K562 (cell line): ENCODE measurements around the gene ABCA7. TPM values are rescaled to one million over a fixed set of nuclear protein-coding genes. Genes with fewer than 3 reads are reported as not detected.

Source experiments
- CHD2 ChIP-seq: IDR thresholded peaks from 2 replicates; pipeline ENCODE4 v1.6.1; 2011; ENCODE audit warnings: low read depth, low read length
- HOXB6 ChIP-seq: fragments of 250-450 bp; sonication (Bioruptor Pico); IDR thresholded peaks from 2 replicates; pipeline ENCODE4 v1.5.1; 2022; ENCODE audit warnings: mild to moderate bottlenecking, borderline replicate concordance
- ILK ChIP-seq: fragments of 450-650 bp; IDR thresholded peaks from 2 replicates; pipeline ENCODE4 v1.6.1; 2016; ENCODE audit warnings: missing genetic modification characterization, low read depth, mild to moderate bottlenecking, missing compliant biosample characterization, moderate library complexity, borderline replicate concordance
- MAFK ChIP-seq: IDR thresholded peaks from 2 replicates; pipeline ENCODE4 v1.6.1; 2011; ENCODE audit warnings: low read length, improper control_type of control experiment
- NR2F6 ChIP-seq: fragments of 450-650 bp; formaldehyde crosslinking; IDR thresholded peaks from 2 replicates; pipeline ENCODE4 v1.4.0; 2020; ENCODE audit warnings: mild to moderate bottlenecking
- U2AF1 ChIP-seq: fragments of 200-400 bp; formaldehyde crosslinking; optimal IDR thresholded peaks from 2 replicates; pipeline ENCODE3; 2017; ENCODE audit warnings: mild to moderate bottlenecking, low read depth, low read length, moderate library complexity
- ZNF318 ChIP-seq, 2 experiments: fragments of 450-650 bp; IDR thresholded peaks; 2 replicates each; pipeline ENCODE4 v1.6.1; 2016; ENCODE audit warnings: mild to moderate bottlenecking in 2 of 2, borderline replicate concordance in 1 of 2, low read depth in 1 of 2, moderate library complexity in 1 of 2
- ZNF324 ChIP-seq: fragments of 250-450 bp; sonication (Bioruptor Pico); IDR thresholded peaks from 2 replicates; pipeline ENCODE4 v1.4.0; 2020; ENCODE audit warnings: mild to moderate bottlenecking
- ZNF644 ChIP-seq: fragments of 200-800 bp; sonication (Bioruptor generic); IDR thresholded peaks from 2 replicates; pipeline ENCODE4 v1.6.1; 2016; ENCODE audit warnings: low read depth, missing genetic modification characterization, missing compliant biosample characterization
- polyA plus RNA-seq, 8 experiments: library from polyadenylated mRNA; depleted of rRNA in 4 of 8; stranded (reverse) in 5 of 8; unstranded in 3 of 8; fragments of >200 nt; fragmentation: Nextera tagmentation in 2 of 8; fragmentation: Illumina TruSeq in 1 of 8; extraction: Ambion mirVana in 2 of 8; extraction: Trizol in 1 of 8; gene quantifications; 2 replicates each; pipeline versions ENCODE4 v1.2.1 to v1.2.3, GENCODE V29; 2011 to 2014; ENCODE audit warnings: inconsistent platforms in 1 of 8, missing spikeins in 1 of 8
- total RNA-seq, 7 experiments: library from RNA; depleted of rRNA in 6 of 7; stranded (reverse); fragments of >200 nt in 6 of 7; fragmentation: Illumina TruSeq in 2 of 7; extraction: Trizol in 2 of 7; gene quantifications; 2 replicates each; pipeline versions ENCODE4 v1.2.1 to v1.2.3, GENCODE V29; 2011 to 2021; ENCODE audit warnings: low replicate concordance in 1 of 7
- TF ChIP-seq, protein P1 (sequence below): sonication (generic); formaldehyde crosslinking; IDR thresholded peaks from 2 replicates; pipeline ENCODE4 v1.8.0; 2023; ENCODE audit warnings: missing genetic modification reagents, mild to moderate bottlenecking, borderline replicate concordance
- TF ChIP-seq, protein P2 (sequence below): fragments of 450-650 bp; IDR thresholded peaks from 2 replicates; pipeline ENCODE4 v1.7.0; 2016; ENCODE audit warnings: borderline replicate concordance

ABCA7 gene
- total and polyA plus RNA-seq, 9 of the 15 experiments (the other 6 are each of a cell fraction or from before 2014, with no cell fraction given), result 2.3 to 96.1 (median 31.2) TPM

GRCh38 chr19:1040476-1041271, 767 bp downstream of the ABCA7 start (continued):
- TF ChIP-seq ZNF318 (IDR thresholded peaks at IDR 0.05; ENCODE audit: borderline replicate concordance in 1 of 2, low read depth in 1 of 2) (no peak), MAFK (no peak), U2AF1 (no peak), ZNF324 (no peak), HOXB6 (no peak), ZNF644 (tag) (no peak), ILK (tag) (no peak), CHD2 (peak; percentile 89), NR2F6 (CRISPR knock-in tag) (no peak)
- TF ChIP-seq, protein P1, sequence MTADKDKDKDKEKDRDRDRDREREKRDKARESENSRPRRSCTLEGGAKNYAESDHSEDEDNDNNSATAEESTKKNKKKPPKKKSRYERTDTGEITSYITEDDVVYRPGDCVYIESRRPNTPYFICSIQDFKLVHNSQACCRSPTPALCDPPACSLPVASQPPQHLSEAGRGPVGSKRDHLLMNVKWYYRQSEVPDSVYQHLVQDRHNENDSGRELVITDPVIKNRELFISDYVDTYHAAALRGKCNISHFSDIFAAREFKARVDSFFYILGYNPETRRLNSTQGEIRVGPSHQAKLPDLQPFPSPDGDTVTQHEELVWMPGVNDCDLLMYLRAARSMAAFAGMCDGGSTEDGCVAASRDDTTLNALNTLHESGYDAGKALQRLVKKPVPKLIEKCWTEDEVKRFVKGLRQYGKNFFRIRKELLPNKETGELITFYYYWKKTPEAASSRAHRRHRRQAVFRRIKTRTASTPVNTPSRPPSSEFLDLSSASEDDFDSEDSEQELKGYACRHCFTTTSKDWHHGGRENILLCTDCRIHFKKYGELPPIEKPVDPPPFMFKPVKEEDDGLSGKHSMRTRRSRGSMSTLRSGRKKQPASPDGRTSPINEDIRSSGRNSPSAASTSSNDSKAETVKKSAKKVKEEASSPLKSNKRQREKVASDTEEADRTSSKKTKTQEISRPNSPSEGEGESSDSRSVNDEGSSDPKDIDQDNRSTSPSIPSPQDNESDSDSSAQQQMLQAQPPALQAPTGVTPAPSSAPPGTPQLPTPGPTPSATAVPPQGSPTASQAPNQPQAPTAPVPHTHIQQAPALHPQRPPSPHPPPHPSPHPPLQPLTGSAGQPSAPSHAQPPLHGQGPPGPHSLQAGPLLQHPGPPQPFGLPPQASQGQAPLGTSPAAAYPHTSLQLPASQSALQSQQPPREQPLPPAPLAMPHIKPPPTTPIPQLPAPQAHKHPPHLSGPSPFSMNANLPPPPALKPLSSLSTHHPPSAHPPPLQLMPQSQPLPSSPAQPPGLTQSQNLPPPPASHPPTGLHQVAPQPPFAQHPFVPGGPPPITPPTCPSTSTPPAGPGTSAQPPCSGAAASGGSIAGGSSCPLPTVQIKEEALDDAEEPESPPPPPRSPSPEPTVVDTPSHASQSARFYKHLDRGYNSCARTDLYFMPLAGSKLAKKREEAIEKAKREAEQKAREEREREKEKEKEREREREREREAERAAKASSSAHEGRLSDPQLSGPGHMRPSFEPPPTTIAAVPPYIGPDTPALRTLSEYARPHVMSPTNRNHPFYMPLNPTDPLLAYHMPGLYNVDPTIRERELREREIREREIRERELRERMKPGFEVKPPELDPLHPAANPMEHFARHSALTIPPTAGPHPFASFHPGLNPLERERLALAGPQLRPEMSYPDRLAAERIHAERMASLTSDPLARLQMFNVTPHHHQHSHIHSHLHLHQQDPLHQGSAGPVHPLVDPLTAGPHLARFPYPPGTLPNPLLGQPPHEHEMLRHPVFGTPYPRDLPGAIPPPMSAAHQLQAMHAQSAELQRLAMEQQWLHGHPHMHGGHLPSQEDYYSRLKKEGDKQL (CRISPR knock-in tag), result no peak
- TF ChIP-seq, protein P2, sequence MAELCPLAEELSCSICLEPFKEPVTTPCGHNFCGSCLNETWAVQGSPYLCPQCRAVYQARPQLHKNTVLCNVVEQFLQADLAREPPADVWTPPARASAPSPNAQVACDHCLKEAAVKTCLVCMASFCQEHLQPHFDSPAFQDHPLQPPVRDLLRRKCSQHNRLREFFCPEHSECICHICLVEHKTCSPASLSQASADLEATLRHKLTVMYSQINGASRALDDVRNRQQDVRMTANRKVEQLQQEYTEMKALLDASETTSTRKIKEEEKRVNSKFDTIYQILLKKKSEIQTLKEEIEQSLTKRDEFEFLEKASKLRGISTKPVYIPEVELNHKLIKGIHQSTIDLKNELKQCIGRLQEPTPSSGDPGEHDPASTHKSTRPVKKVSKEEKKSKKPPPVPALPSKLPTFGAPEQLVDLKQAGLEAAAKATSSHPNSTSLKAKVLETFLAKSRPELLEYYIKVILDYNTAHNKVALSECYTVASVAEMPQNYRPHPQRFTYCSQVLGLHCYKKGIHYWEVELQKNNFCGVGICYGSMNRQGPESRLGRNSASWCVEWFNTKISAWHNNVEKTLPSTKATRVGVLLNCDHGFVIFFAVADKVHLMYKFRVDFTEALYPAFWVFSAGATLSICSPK, result no peak
